K562 (cell line): ENCODE measurements around the gene CDC14A. TPM values are rescaled to one million over a fixed set of nuclear protein-coding genes. Genes with fewer than 3 reads are reported as not detected.

Source experiments
- ETS2 ChIP-seq: IDR thresholded peaks from 2 replicates; pipeline ENCODE4 v1.6.1; 2016; ENCODE audit warnings: borderline replicate concordance, missing genetic modification characterization, mild to moderate bottlenecking, moderate library complexity, missing compliant biosample characterization; ENCODE audit not compliant: poor library complexity, severe bottlenecking
- ETV5 ChIP-seq: sonication (generic); formaldehyde crosslinking; IDR thresholded peaks from 2 replicates; pipeline ENCODE4 v1.4.0; 2020; ENCODE audit warnings: low read depth, mild to moderate bottlenecking, missing genetic modification reagents
- FOXK2 ChIP-seq, 2 experiments: fragments of 450-650 bp; IDR thresholded peaks in 1 of 2; conservative IDR thresholded peaks in 1 of 2; 2 replicates each; pipeline ENCODE4 v1.6.1; 2016; ENCODE audit warnings: low read depth in 2 of 2, mild to moderate bottlenecking in 1 of 2
- NCOA1 ChIP-seq: fragments of 450-650 bp; IDR thresholded peaks from 2 replicates; pipeline ENCODE4 v1.6.1; 2016; ENCODE audit warnings: low read depth
- POLR2AphosphoS2 ChIP-seq: IDR thresholded peaks from 2 replicates; pipeline ENCODE4 v1.6.1; 2012; ENCODE audit warnings: low read length, improper control_type of control experiment
- TAF7 ChIP-seq: fragments of 450-650 bp; IDR thresholded peaks from 2 replicates; pipeline ENCODE4 v1.6.1; 2016; ENCODE audit warnings: missing genetic modification characterization, missing compliant biosample characterization
- polyA plus RNA-seq, 8 experiments: library from polyadenylated mRNA; depleted of rRNA in 4 of 8; stranded (reverse) in 5 of 8; unstranded in 3 of 8; fragments of >200 nt; fragmentation: Nextera tagmentation in 2 of 8; fragmentation: Illumina TruSeq in 1 of 8; extraction: Ambion mirVana in 2 of 8; extraction: Trizol in 1 of 8; gene quantifications; 2 replicates each; pipeline versions ENCODE4 v1.2.1 to v1.2.3, GENCODE V29; 2011 to 2014; ENCODE audit warnings: inconsistent platforms in 1 of 8, missing spikeins in 1 of 8
- total RNA-seq, 7 experiments: library from RNA; depleted of rRNA in 6 of 7; stranded (reverse); fragments of >200 nt in 6 of 7; fragmentation: Illumina TruSeq in 2 of 7; extraction: Trizol in 2 of 7; gene quantifications; 2 replicates each; pipeline versions ENCODE4 v1.2.1 to v1.2.3, GENCODE V29; 2011 to 2021; ENCODE audit warnings: low replicate concordance in 1 of 7
- TF ChIP-seq, protein P1 (sequence below): sonication (generic); formaldehyde crosslinking; IDR thresholded peaks from 2 replicates; pipeline ENCODE4 v1.8.1; 2023; ENCODE audit warnings: mild to moderate bottlenecking, missing genetic modification reagents
- TF ChIP-seq, protein P2 (sequence below): fragments of 250-450 bp; sonication (Bioruptor Pico); IDR thresholded peaks from 2 replicates; pipeline ENCODE4 v1.8.0; 2022; ENCODE audit warnings: inconsistent platforms, mild to moderate bottlenecking, moderate library complexity, borderline replicate concordance
- TF ChIP-seq, protein P3 (sequence below): fragments of 450-650 bp; IDR thresholded peaks from 2 replicates; pipeline ENCODE4 v1.6.1; 2016; ENCODE audit warnings: mild to moderate bottlenecking, moderate library complexity
- TF ChIP-seq, protein P4 (sequence below): fragments of 450-650 bp; IDR thresholded peaks from 2 replicates; pipeline ENCODE4 v1.6.1; 2016; ENCODE audit warnings: low read depth, mild to moderate bottlenecking, moderate library complexity

CDC14A gene
- total and polyA plus RNA-seq, 9 of the 15 experiments (the other 6 are each of a cell fraction or from before 2014, with no cell fraction given): 17.0 to 74.3 (median 33.4) TPM

DNA sequence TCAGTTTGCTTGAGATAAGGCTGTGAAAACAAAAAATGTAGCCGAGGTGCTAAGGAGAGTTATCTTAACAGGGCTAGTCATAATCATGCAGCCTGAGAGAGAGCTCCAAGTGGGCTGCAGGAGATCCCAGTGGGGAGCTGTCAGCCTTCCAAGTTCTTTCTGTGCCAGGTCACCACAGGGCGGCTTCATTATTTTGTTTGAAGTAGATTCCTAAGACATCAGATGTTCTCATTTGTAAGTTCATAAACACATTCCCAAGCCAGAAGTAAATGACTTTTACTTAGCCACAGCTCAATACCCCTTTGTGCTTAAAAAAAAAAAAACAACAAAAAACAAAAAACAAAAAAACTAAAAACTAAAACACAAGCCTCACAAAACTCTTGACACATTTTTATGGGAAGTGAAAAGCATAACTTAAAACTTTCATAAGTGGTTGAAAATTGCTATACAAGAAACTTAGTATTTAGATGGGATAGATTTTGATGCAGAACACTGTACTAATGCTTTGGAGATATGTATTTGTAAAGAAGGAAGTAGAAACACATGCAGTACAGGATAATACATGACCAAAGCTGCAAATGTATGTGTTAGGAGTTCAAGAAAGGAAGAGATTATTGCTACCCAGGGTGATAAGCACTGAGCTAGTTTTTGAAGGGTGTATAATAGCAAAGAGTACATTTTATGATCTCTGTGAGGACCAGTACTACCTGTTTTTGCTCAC, 8.6 kb downstream of the CDC14A start (continued):
- TF ChIP-seq, protein P1, sequence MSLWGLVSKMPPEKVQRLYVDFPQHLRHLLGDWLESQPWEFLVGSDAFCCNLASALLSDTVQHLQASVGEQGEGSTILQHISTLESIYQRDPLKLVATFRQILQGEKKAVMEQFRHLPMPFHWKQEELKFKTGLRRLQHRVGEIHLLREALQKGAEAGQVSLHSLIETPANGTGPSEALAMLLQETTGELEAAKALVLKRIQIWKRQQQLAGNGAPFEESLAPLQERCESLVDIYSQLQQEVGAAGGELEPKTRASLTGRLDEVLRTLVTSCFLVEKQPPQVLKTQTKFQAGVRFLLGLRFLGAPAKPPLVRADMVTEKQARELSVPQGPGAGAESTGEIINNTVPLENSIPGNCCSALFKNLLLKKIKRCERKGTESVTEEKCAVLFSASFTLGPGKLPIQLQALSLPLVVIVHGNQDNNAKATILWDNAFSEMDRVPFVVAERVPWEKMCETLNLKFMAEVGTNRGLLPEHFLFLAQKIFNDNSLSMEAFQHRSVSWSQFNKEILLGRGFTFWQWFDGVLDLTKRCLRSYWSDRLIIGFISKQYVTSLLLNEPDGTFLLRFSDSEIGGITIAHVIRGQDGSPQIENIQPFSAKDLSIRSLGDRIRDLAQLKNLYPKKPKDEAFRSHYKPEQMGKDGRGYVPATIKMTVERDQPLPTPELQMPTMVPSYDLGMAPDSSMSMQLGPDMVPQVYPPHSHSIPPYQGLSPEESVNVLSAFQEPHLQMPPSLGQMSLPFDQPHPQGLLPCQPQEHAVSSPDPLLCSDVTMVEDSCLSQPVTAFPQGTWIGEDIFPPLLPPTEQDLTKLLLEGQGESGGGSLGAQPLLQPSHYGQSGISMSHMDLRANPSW (CRISPR knock-in tag): no peak
- TF ChIP-seq POLR2AphosphoS2 (no peak), ETS2 (tag) (no peak), NCOA1 (no peak), FOXK2 (conservative IDR thresholded peaks at IDR 0.05 in 1 of 2, IDR thresholded peaks at IDR 0.05 in 1 of 2; ENCODE audit: low read depth in 2 of 2) (0 out of 4 replicates have a peak, but pooled peaks of 1 of the 2 experiments have one; percentile 35), ETV5 (CRISPR knock-in tag) (no peak), TAF7 (no peak)
- TF ChIP-seq, protein P2, sequence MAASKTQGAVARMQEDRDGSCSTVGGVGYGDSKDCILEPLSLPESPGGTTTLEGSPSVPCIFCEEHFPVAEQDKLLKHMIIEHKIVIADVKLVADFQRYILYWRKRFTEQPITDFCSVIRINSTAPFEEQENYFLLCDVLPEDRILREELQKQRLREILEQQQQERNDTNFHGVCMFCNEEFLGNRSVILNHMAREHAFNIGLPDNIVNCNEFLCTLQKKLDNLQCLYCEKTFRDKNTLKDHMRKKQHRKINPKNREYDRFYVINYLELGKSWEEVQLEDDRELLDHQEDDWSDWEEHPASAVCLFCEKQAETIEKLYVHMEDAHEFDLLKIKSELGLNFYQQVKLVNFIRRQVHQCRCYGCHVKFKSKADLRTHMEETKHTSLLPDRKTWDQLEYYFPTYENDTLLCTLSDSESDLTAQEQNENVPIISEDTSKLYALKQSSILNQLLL (CRISPR knock-in tag): no peak
- TF ChIP-seq, protein P3, sequence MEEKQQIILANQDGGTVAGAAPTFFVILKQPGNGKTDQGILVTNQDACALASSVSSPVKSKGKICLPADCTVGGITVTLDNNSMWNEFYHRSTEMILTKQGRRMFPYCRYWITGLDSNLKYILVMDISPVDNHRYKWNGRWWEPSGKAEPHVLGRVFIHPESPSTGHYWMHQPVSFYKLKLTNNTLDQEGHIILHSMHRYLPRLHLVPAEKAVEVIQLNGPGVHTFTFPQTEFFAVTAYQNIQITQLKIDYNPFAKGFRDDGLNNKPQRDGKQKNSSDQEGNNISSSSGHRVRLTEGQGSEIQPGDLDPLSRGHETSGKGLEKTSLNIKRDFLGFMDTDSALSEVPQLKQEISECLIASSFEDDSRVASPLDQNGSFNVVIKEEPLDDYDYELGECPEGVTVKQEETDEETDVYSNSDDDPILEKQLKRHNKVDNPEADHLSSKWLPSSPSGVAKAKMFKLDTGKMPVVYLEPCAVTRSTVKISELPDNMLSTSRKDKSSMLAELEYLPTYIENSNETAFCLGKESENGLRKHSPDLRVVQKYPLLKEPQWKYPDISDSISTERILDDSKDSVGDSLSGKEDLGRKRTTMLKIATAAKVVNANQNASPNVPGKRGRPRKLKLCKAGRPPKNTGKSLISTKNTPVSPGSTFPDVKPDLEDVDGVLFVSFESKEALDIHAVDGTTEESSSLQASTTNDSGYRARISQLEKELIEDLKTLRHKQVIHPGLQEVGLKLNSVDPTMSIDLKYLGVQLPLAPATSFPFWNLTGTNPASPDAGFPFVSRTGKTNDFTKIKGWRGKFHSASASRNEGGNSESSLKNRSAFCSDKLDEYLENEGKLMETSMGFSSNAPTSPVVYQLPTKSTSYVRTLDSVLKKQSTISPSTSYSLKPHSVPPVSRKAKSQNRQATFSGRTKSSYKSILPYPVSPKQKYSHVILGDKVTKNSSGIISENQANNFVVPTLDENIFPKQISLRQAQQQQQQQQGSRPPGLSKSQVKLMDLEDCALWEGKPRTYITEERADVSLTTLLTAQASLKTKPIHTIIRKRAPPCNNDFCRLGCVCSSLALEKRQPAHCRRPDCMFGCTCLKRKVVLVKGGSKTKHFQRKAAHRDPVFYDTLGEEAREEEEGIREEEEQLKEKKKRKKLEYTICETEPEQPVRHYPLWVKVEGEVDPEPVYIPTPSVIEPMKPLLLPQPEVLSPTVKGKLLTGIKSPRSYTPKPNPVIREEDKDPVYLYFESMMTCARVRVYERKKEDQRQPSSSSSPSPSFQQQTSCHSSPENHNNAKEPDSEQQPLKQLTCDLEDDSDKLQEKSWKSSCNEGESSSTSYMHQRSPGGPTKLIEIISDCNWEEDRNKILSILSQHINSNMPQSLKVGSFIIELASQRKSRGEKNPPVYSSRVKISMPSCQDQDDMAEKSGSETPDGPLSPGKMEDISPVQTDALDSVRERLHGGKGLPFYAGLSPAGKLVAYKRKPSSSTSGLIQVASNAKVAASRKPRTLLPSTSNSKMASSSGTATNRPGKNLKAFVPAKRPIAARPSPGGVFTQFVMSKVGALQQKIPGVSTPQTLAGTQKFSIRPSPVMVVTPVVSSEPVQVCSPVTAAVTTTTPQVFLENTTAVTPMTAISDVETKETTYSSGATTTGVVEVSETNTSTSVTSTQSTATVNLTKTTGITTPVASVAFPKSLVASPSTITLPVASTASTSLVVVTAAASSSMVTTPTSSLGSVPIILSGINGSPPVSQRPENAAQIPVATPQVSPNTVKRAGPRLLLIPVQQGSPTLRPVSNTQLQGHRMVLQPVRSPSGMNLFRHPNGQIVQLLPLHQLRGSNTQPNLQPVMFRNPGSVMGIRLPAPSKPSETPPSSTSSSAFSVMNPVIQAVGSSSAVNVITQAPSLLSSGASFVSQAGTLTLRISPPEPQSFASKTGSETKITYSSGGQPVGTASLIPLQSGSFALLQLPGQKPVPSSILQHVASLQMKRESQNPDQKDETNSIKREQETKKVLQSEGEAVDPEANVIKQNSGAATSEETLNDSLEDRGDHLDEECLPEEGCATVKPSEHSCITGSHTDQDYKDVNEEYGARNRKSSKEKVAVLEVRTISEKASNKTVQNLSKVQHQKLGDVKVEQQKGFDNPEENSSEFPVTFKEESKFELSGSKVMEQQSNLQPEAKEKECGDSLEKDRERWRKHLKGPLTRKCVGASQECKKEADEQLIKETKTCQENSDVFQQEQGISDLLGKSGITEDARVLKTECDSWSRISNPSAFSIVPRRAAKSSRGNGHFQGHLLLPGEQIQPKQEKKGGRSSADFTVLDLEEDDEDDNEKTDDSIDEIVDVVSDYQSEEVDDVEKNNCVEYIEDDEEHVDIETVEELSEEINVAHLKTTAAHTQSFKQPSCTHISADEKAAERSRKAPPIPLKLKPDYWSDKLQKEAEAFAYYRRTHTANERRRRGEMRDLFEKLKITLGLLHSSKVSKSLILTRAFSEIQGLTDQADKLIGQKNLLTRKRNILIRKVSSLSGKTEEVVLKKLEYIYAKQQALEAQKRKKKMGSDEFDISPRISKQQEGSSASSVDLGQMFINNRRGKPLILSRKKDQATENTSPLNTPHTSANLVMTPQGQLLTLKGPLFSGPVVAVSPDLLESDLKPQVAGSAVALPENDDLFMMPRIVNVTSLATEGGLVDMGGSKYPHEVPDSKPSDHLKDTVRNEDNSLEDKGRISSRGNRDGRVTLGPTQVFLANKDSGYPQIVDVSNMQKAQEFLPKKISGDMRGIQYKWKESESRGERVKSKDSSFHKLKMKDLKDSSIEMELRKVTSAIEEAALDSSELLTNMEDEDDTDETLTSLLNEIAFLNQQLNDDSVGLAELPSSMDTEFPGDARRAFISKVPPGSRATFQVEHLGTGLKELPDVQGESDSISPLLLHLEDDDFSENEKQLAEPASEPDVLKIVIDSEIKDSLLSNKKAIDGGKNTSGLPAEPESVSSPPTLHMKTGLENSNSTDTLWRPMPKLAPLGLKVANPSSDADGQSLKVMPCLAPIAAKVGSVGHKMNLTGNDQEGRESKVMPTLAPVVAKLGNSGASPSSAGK: no peak
- TF ChIP-seq, protein P4, sequence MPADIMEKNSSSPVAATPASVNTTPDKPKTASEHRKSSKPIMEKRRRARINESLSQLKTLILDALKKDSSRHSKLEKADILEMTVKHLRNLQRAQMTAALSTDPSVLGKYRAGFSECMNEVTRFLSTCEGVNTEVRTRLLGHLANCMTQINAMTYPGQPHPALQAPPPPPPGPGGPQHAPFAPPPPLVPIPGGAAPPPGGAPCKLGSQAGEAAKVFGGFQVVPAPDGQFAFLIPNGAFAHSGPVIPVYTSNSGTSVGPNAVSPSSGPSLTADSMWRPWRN: no peak
